ENCODE results near the gene SIGMAR1.

The SIGMAR1 gene

DNA sequence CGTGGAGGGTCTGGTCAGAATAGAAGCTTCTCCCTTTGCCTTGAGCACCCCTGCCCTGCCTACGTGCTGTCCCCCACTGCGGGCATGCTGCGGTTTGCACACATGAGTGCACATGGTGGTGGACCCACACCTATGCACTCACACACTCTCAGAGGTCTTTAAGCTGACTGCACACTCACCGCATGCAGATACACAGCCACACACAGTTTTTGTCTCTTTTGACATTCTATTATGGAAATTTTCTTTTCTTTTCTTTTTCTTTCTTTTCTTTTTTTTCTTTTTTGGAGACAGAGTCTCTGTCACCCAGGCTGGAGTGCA is 8.1 kb downstream of the SIGMAR1 start:
- DNase-seq = no peak

GRCh38 chr9:34628656-34629490 is 8.7 kb downstream of the SIGMAR1 start, which contains the start of gene ARID3C:
Gene ARID3C, minus strand, starts transcription at chr9:34629066. Its CDS starts 1,052 bp downstream, at chr9:34628014.
- peak; percentile 16 for DNase-seq

DNA sequence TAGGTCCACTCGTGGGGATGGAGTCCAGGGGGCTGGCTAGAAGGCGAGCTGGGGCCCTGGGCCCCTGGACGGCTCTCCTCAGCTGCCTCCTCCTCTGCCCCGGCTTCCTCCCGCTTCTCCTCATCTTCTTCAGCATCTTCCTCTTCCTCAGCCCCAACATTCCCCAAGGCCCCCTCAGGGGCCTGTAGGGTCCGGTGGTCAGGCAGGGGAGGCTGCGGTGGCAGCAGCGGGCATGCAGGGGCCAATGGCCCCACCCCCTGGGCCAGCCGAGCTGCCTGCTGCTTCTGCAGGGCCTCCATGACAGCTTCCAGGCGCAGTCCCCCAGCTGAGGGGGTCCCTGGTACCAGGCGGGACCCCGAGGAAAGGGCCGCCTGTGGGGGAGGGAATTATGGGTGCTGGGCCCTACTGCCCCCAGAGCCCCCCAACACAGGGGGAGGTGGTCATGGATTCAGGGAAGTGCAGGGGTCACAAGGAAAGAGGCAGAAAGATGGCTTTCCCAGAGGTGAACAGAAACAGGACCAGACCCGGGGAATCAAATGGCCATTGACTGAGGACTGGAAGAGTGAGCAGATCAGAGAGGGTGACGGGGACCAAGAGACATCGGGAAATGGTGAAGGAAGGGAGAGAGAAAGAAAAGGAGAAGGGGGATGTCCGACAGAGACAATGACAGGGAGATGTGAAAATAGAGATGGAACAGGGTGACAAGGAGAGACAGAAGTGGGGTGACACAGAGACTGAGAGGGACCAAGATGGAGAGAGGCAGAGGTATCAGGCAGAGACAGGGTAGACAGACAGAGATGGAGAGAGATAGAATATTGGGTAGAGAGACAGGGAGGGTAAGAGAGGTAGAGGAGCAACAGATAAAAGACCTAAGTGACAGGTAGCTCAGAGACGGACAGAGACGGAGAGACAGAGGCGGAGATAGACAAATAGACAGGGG is 9.6 kb downstream of the SIGMAR1 start:
- no peak for DNase-seq

DNA sequence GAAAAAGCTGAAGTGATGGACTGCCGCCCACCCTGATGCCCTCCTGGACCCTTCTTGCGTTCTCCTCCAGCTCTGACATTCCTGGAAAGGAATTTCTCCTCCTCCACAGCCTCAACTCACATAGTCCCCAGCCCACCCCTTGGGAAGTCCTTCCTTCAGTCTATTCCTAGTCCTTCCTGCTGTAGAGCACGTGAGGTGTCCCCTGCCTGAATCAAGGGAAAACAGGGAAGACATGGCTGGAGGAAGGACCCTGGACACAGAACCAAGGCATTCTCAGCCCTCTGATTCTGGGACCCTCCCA is 12.5 kb downstream of the SIGMAR1 start:
- DNase-seq = no peak

DNA sequence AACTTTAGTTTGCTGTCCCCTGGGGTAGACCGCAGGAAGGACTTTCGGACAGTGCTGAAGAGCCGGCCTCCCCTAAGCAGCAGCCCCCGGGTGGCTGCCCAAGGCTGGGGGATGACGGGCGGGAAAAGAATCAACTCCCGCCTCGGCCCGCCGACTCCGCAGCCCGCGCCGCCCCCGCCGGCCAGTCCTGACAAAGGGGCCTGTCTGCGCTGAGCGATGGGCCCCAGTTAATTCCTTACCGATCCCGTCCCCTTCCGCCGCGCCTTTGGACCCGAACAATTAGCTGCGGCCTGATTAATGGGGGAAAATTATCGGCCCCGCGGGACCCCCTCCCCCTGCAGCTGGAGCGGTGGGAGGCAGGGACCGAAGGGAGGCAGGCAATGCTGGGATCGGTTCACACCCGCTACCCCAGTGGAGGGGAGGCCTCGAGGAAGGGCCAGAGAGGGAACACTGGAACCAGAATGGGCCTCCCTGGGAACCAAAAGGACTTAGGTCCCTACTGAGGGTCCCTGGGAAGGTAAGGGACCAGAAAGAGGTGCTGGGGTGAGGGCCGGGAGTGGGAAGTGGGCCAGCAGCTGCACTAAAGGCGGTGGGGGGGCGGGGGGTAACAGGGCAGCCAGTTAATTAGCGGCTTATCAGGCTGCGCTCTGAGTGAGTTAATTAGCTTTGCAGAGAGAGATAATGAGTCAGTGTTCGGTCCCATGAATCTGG is 13.0 kb downstream of the SIGMAR1 start:
- DNase-seq = no peak

DNA sequence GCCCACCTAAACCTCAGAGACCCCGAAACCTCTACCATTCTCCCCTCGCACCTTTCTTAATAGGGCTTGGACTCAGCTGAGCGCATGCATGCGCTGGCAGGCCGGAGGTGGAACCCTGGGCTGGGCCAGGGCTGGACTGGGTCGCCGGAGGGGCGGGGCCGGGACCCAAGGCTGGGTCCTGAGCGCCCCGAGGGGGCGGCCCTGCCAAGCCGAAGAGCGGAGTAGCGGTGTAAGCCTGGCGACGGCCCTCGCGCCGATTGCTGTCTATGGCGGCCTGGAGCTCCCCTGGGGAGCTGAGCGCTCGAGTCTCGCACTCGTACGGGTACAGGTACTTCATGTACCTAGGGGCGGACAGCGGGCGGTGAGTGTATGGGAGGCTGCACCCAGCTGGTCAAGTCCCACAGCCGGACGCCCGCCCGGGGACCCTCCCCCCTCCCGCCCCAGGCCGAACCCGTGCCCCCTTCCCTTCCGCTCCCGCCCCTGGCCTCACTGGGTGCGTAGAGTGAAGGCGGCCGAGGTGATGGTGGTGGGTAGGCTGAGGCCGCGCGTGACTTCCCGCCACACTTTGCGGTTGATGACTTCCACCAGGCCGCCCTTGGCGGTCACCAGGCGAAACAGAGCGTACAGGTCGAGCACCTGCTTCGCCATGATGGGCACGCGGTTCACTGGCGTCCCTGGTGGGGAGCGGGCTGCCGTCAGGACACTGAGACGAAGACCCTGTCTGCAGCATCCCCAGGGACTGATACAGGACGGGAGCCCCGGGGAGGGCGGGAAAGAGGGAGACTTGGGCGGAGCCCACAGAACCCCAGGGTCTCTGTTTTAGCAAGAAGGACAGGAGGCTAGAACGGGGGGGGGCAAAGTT is 14.0 kb downstream of the SIGMAR1 start:
- no peak for DNase-seq

DNA sequence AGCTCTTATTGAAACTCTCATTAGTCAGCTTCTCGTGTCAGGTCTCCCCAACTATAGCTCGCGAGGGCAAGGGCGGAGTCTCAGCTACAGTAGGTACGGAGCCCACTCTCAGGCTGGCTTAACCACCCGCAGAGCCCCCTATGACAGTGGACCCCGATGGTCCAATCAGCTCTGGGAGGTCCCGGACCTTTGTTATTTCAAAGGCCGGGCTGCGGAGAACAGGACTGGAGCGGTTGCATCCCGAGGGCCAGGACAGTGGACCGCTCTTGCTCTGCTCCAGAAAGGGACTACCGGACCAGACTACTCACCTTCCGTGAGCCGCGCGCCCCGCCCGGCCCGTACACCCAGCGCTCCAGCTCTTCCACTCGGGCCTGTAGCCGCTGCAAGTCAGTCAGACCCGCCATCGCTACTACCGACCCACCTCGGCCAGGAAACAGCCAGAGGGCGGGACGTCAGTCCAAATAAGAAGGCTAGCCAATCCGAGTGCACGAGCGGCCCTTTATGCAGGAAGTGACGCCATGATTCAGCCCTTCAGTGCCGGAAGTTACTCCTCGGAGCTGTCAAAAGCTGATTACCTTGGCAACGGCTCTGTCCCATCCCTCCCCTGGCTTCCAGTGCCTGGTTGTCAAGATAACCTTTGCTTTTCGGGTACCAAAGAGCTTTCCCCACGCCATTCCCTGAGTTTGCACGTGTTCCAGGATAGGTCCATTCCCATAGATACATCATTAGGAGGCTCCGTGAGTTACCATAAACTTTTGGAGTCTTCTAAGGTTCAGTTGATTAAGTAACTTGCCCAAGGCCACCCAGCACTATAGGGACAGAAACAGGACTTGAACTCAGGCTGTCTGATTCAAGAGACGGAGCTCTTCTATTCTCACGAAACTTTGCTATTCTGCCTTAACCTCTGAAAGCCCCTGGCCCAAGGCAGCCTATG is 17.3 kb downstream of the SIGMAR1 start, which contains the start of gene DCTN3:
Gene DCTN3, minus strand, starts transcription at position 435 of the 934 bp plus-strand sequence. Its CDS starts 31 bp downstream, at position 404.
- peak; percentile 96 for DNase-seq

DNA sequence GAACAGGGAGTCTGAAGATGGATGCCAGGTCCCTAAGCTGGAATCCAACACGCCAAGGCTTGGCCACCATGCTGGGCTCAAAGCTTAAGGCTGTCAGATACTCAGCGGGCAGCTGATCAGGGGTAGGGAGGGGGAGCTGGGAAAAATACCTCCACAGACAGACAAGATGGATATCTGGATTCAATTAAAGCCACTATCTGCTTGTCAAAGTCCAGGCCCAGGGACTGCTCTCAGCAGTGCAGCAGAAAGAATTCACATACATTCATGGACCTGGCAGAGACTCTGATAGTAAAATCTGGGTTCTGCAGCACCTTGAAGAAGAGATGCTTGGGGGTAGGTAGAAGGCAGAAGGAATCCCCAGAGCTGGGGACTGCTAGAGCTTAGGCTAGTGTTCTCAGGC is 22.5 kb downstream of the SIGMAR1 start:
- DNase-seq = no peak

DNA sequence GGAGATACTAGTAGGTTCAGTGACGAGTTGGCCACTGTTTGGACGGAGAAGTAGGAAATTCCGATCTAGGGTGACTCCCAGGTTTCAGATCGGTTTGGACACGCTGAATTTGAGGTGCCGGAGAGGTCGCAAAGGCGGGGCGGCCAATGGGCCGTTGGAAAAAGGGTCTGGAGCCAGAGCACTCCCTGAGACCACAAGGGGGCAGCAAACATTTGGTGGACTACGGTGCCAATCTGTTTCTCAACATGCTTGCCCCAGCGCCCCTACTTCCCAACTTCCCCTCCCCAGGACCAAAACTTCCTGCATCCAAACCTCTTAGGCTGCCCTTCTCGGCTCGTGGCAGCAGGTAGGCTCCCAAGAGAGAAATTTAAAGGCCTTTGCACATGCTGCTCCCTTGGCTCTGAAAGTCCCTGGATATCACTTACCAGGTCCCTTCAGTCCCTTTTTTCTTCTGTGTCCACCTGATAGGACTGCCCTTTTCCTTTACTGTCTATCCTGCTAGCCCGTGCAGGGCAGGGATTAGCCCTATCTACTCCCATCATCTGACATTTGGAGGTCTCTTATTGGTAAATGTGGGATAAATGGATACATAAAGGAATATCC is 24.7 kb downstream of the SIGMAR1 start:
- peak; percentile 74 for DNase-seq

- peak; percentile 83 for DNase-seq
Observed at GRCh38 chr9:34611811-34612787, 25.5 kb downstream of the SIGMAR1 start, which contains the start of gene RPP25L. Gene RPP25L, minus strand, starts transcription at chr9:34612097. Its CDS starts 801 bp downstream, at chr9:34611296.

- no peak for DNase-seq
Observed at GRCh38 chr9:34611251-34611810, 26.3 kb downstream of the SIGMAR1 start.

DNA sequence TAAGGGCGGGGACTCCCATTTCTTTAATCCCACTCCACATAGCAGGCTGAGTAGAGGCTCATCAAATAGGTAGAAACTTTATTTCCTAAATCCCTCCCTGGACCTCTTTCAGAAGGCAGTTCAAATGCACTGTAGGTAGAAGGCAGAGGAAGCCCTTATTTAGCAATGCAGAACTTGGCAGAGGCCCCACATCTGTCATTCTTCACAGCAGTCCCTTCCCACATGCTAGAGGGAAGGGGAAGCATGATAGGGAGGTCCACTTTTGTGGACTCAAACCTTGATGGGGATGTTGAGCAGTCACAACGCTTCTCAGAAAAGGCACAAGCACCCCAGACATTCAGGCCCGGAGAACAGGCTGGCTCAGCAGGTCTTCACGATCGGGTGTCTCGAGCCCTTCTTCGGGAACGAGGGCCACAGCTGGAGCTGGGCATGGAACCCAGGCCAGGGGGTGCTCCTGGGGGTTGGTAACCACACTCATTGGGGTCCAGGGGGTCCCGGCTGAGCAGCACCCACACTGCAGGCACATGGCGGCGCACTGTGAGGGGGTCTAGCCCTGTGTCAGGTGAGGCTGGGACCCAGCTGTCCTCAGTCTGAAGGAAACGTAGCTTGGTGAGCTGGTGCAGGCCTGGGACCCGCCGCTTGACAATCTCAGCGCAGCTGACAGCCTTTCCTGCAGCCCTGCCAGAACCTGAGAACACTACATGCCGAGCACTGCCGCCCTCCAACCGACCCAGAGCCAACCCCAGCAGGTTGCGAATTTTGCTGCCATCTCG is 27.0 kb downstream of the SIGMAR1 start:
- no peak for DNase-seq

DNA sequence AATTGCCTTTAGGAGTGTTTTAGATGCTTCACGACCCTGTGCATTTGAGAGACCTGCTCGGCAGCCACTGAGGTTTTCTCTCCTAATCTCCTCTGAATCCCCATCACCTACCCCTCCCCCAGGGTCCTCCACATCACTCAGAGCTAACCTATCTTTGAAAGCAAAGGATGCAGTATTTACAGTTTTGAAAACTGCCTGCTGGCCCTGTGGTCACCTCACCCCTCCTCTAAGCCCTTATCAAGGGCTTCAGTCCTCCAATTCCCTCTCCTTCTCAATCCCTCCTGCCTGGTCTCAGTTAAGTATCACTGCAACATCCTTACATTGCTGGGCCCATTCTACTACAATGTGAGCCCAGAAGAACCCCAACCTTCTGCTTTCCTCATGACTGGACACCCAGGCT is 30.3 kb downstream of the SIGMAR1 start:
- no peak for DNase-seq

DNA sequence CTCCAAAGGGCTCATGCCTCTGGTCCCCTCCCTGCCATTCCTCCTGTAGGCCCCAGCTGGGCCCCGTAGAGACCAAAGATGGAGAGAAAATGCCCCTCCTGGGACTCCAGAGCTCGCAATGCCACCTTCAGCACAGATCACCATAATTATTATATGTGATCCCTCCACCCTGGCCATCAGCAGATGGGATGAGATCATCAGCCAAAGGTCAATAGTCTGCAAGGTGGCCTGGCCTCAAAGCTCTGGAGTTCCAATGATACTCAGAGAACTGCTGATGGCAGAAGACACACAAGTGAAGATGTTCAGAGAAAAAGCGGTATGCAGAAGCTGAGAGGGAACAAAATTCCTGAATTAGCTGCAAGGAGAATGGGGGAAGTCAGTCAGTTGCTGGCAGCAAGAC is 30.7 kb downstream of the SIGMAR1 start:
- no peak for DNase-seq

DNA sequence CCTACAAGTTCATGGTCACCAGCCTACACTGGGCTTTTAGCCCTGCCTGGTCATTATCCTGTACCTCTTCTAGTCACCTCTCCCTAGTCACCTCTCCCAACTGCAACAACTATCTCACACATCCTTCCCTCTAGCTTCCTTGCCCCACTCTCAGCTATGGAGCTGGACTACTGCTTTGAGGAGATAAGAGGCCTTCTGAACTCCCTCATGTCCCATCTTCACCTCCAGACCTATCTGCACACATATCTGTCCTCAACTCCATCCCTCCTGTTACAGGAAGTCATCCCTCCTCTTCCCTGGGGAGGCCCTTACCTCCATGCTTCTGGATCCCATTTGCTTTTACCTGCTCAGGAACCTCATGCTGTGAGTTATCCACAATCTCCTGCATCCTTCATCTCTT is 31.4 kb downstream of the SIGMAR1 start:
- DNase-seq = no peak

DNA sequence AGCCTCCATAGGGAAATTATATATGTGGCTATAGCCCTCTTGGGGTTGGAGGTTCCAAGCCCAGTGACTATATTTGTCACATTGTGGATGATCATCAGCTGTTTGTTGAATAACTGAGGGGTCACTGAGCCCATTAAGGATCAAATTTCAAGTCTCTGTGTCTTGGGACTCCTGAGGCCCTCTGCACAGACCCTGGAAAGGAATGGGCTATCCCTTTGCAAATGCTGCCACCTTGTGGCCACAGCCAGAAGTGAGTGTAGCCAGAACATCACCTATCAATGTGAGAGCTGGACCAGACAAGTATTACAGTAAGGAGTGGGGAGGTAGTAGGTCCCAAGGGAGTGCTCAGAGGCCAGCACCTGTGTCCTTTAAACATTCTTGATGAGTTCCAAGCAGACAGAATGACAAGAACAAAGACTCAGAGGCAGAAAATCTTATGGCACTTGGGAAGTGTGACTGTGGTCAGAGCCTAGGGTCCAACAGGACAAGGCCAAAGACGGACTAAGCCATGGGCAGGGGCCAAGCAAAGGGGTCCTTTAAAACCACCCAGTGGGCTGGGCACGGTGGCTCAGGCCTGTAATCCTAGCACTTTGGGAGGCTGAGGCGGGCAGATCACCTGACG is 33.9 kb downstream of the SIGMAR1 start:
- peak; percentile 72 for DNase-seq

GRCh38 chr9:34601937-34602573 is 35.5 kb downstream of the SIGMAR1 start:
- DNase-seq = no peak
